GM19328 (cell line): ENCODE results near the gene GNAT3.

Experiments used
- ATAC-seq: cut with Tn5 transposase; IDR thresholded peaks from one replicate; pipeline ENCODE4 v1.9.1; 2021; ENCODE audit warnings: mild to moderate bottlenecking, moderate library complexity; ENCODE audit not compliant: unreplicated experiment

Gene GNAT3

GRCh38 chr7:80505900-80506500, 5.9 kb downstream of the GNAT3 start:
- no peak for ATAC-seq

- no peak for ATAC-seq
Observed at GRCh38 chr7:80500325-80500724, 11.5 kb downstream of the GNAT3 start.

GRCh38 chr7:80499350-80499953, 12.4 kb downstream of the GNAT3 start:
- ATAC-seq: no peak

GRCh38 chr7:80498481-80499349, 13.1 kb downstream of the GNAT3 start:
- ATAC-seq: no peak

- no peak for ATAC-seq
Observed at GRCh38 chr7:80496586-80496985, 15.3 kb downstream of the GNAT3 start.

GRCh38 chr7:80493121-80493849, 18.6 kb downstream of the GNAT3 start:
- no peak for ATAC-seq

GRCh38 chr7:80491462-80491861, 20.4 kb downstream of the GNAT3 start:
- no peak for ATAC-seq

- ATAC-seq: no peak
Observed at GRCh38 chr7:80488851-80489370, 23.0 kb downstream of the GNAT3 start.

GRCh38 chr7:80488406-80488805, 23.5 kb downstream of the GNAT3 start:
- ATAC-seq: no peak

GRCh38 chr7:80485721-80486120, 26.1 kb downstream of the GNAT3 start:
- no peak for ATAC-seq

GRCh38 chr7:80482950-80483349, 28.9 kb downstream of the GNAT3 start:
- ATAC-seq: no peak

- no peak for ATAC-seq
Observed at GRCh38 chr7:80481196-80481884, 30.5 kb downstream of the GNAT3 start.

GRCh38 chr7:80480566-80480965, 31.3 kb downstream of the GNAT3 start:
- no peak for ATAC-seq

GRCh38 chr7:80478683-80479082, 33.2 kb downstream of the GNAT3 start:
- no peak for ATAC-seq

GRCh38 chr7:80476035-80476434, 35.8 kb downstream of the GNAT3 start:
- no peak for ATAC-seq

- no peak for ATAC-seq
Observed at GRCh38 chr7:80475383-80475782, 36.5 kb downstream of the GNAT3 start.

- no peak for ATAC-seq
Observed at GRCh38 chr7:80473751-80474150, 38.1 kb downstream of the GNAT3 start.

GRCh38 chr7:80472491-80473200, 39.2 kb downstream of the GNAT3 start:
- no peak for ATAC-seq

- no peak for ATAC-seq
Observed at GRCh38 chr7:80468931-80469714, 42.7 kb downstream of the GNAT3 start.
